Measurements from ENCODE around the gene SSR1. TPM values are rescaled to one million over a fixed set of nuclear protein-coding genes. Genes with fewer than 3 reads are reported as not detected.

Gene SSR1
- total and polyA plus RNA-seq, 2 of the 13 experiments (the other 11 are each of a cell fraction or from before 2014, with no cell fraction given): 203 to 243 TPM

DNA sequence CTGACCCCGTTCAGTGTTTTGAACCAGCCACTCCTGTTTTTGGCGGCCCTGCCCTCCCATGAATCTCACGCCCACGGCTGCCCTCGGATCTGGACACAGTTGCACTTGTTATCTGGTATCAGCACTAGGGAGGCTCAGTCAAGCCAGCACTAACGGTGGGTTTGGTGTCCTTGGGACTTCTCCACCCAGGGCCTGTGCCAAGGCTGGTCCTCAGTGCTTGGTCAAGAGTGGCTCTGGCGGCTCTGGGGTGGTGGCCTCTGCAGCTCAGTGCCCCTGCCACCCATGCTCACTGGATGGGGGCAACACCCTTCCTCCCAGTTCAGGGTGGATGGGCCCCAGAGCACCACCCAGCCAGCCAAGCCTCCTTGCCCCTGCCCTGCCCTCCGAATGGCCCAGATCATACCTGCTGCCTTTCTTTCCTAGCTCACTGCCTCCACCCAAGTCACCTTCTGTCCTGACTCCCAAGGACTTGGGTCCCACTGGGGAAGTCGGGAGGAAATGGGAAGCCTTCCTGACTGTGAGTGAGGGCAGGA lies 54.7 kb downstream of the SSR1 start:
- Histone ChIP-seq H3K4me1 (ENCODE audit: insufficient read depth, low read length) (peaks cover 53% of the 10 kb centered on the region), H3K9ac (ENCODE audit: insufficient read depth, low read depth, low read length) (peak overlapping the region; percentile 31; the same call in 1 of the 2 replicates), H3K4me3 (replicated peaks in 1 of 3; ENCODE audit: insufficient read depth in 1 of 3, low read depth in 2 of 3, low read length in 3 of 3) (peak overlapping the region in 1 of 3 experiments; percentile 63; a peak in 3 of 6 replicates), H2AFZ (ENCODE audit: low read length) (no peak overlapping the region), H4K20me1 (ENCODE audit: insufficient read depth, low read length) (no peaks in the 10 kb centered on the region), H3K4me2 (ENCODE audit: low read depth, low read length) (peak overlapping the region; percentile 96), H3K36me3 (replicated peaks in 1 of 2; ENCODE audit: control insufficient read depth in 1 of 2, insufficient read depth in 2 of 2, low read length in 2 of 2) (no peaks in the 10 kb centered on the region), H3K27ac (ENCODE audit: extremely low read length, insufficient read depth, low read length) (no peak overlapping the region), H3K9me3 (ENCODE audit: low read length) (peaks cover 15% of the 10 kb centered on the region), H3K27me3 (ENCODE audit: control insufficient read depth in 1 of 2, insufficient read depth in 2 of 2, low read length in 2 of 2) (no peaks in the 10 kb centered on the region; a peak in 1 of 5 replicates), H3K79me2 (ENCODE audit: insufficient read depth, low read length) (no peaks in the 10 kb centered on the region)
- intact Hi-C loops (cut with micrococcal nuclease; ENCODE audit: unreplicated experiment) (no loop called here), in situ Hi-C loops (cut with HindIII; ENCODE audit: extremely low pct_ligation_motif_present, low pct_unique_long_range_greater_than_20kb) (no loop called here)
- ATAC-seq: no peak
- ChIA-PET CTCF (ENCODE audit: low intra/inter-chr PET ratio, low total read pairs) (no interaction called here), POLR2A (interaction anchor here (1.1 to 1.8 kb wide), 3 partner anchors 8 to 131 kb away, joined by 3 to 8 read pairs (median 4); partner anchors contain the start of genes CAGE1 and RIOK1)
- BruUV-seq (replicated peaks): no TSS peak
- FAIRE-seq: no peak
- no peak for DNase-seq (ENCODE audit: low spot score)
- WGBS (ENCODE audit: low lambda C conversion rate): 48% methylated on average over 8 of the region's 9 CpGs
- 0 out of 2 replicates have a peak, but pooled peaks have one; percentile 25 for TF ChIP-seq DNMT1 (CRISPR knock-in tag; IDR thresholded peaks at IDR 0.05)
- TF ChIP-seq ZNF572 (CRISPR knock-in tag; IDR thresholded peaks at IDR 0.05): 0 out of 2 replicates have a peak, but pooled peaks have one; percentile 19
- TF ChIP-seq NCOA2 (CRISPR knock-in tag; IDR thresholded peaks at IDR 0.05): no peak
- TF ChIP-seq ZNF672 (CRISPR knock-in tag; IDR thresholded peaks at IDR 0.05): no peak
- TF ChIP-seq BORCS8-MEF2B (CRISPR knock-in tag; IDR thresholded peaks at IDR 0.05): peak; percentile 50; the same call in 1 of the 2 replicates
- 0 out of 2 replicates have a peak, but pooled peaks have one; percentile 28 for TF ChIP-seq ZSCAN25 (CRISPR knock-in tag; IDR thresholded peaks at IDR 0.05)
- no peak for TF ChIP-seq ZNF136 (CRISPR knock-in tag; IDR thresholded peaks at IDR 0.05; ENCODE audit: low read depth)
- TF ChIP-seq, protein P1, sequence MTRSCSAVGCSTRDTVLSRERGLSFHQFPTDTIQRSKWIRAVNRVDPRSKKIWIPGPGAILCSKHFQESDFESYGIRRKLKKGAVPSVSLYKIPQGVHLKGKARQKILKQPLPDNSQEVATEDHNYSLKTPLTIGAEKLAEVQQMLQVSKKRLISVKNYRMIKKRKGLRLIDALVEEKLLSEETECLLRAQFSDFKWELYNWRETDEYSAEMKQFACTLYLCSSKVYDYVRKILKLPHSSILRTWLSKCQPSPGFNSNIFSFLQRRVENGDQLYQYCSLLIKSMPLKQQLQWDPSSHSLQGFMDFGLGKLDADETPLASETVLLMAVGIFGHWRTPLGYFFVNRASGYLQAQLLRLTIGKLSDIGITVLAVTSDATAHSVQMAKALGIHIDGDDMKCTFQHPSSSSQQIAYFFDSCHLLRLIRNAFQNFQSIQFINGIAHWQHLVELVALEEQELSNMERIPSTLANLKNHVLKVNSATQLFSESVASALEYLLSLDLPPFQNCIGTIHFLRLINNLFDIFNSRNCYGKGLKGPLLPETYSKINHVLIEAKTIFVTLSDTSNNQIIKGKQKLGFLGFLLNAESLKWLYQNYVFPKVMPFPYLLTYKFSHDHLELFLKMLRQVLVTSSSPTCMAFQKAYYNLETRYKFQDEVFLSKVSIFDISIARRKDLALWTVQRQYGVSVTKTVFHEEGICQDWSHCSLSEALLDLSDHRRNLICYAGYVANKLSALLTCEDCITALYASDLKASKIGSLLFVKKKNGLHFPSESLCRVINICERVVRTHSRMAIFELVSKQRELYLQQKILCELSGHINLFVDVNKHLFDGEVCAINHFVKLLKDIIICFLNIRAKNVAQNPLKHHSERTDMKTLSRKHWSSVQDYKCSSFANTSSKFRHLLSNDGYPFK (CRISPR knock-in tag; IDR thresholded peaks at IDR 0.05; ENCODE audit: borderline replicate concordance): 0 out of 2 replicates have a peak, but pooled peaks have one; percentile 19
- no peak for TF ChIP-seq MTA1 (CRISPR knock-in tag; IDR thresholded peaks at IDR 0.05; ENCODE audit: borderline replicate concordance)
- 0 out of 2 replicates have a peak, but pooled peaks have one; percentile 50 for TF ChIP-seq ZNF550 (CRISPR knock-in tag; IDR thresholded peaks at IDR 0.05; ENCODE audit: borderline replicate concordance)
- TF ChIP-seq ZNF713 (CRISPR knock-in tag; IDR thresholded peaks at IDR 0.05): 0 out of 2 replicates have a peak, but pooled peaks have one; percentile 49
- 0 out of 2 replicates have a peak, but pooled peaks have one; percentile 28 for TF ChIP-seq ZNF274 (CRISPR knock-in tag; IDR thresholded peaks at IDR 0.05)
- 0 out of 2 replicates have a peak, but pooled peaks have one; percentile 2 for TF ChIP-seq ZNF451 (CRISPR knock-in tag; IDR thresholded peaks at IDR 0.05)
- TF ChIP-seq ZNF678 (CRISPR knock-in tag; IDR thresholded peaks at IDR 0.05): 0 out of 2 replicates have a peak, but pooled peaks have one; percentile 20
- TF ChIP-seq ZNF225 (CRISPR knock-in tag; IDR thresholded peaks at IDR 0.05): peak; percentile 42; the same call in 1 of the 2 replicates
- TF ChIP-seq ARNTL (CRISPR knock-in tag; IDR thresholded peaks at IDR 0.05): no peak
- no peak for TF ChIP-seq ZBTB1 (CRISPR knock-in tag; IDR thresholded peaks at IDR 0.05; ENCODE audit: borderline replicate concordance)
- TF ChIP-seq, protein P2, sequence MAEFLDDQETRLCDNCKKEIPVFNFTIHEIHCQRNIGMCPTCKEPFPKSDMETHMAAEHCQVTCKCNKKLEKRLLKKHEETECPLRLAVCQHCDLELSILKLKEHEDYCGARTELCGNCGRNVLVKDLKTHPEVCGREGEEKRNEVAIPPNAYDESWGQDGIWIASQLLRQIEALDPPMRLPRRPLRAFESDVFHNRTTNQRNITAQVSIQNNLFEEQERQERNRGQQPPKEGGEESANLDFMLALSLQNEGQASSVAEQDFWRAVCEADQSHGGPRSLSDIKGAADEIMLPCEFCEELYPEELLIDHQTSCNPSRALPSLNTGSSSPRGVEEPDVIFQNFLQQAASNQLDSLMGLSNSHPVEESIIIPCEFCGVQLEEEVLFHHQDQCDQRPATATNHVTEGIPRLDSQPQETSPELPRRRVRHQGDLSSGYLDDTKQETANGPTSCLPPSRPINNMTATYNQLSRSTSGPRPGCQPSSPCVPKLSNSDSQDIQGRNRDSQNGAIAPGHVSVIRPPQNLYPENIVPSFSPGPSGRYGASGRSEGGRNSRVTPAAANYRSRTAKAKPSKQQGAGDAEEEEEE (CRISPR knock-in tag; IDR thresholded peaks at IDR 0.05; ENCODE audit: borderline replicate concordance): 0 out of 2 replicates have a peak, but pooled peaks have one; percentile 40
- TF ChIP-seq HNF4G (IDR thresholded peaks at IDR 0.05; ENCODE audit: borderline replicate concordance, low read depth, low read length): no peak
- TF ChIP-seq HNF4G (CRISPR knock-in tag; IDR thresholded peaks at IDR 0.05; ENCODE audit: borderline replicate concordance, low read depth): 0 out of 2 replicates have a peak, but pooled peaks have one; percentile 20
- peak; percentile 65 for TF ChIP-seq ZNF883 (CRISPR knock-in tag; IDR thresholded peaks at IDR 0.05; ENCODE audit: not compliant biosample characterization)
